Hepatocyte (in vitro differentiated cells): Measurements from ENCODE around the gene DGKG. TPM values are rescaled to one million over a fixed set of nuclear protein-coding genes. Genes with fewer than 3 reads are reported as not detected.

Source experiments
- DNase-seq: peaks from one replicate; pipeline ENCODE4 v3.0.0-alpha.2; 2016; ENCODE audit warnings: low spot score
- H2AFZ ChIP-seq: fragments of 200-600 bp; sonication (generic); 2 replicates; pipeline ENCODE4 v1.6.0; 2016; ENCODE audit warnings: antibody characterized with exemption, mild to moderate bottlenecking
- H3K27ac ChIP-seq: fragments of 200-600 bp; sonication (generic); 2 replicates; pipeline ENCODE4 v1.5.1; 2016; ENCODE audit warnings: mild to moderate bottlenecking
- H3K27me3 ChIP-seq: fragments of 200-600 bp; sonication (generic); 2 replicates; pipeline ENCODE4 v1.6.1; 2016
- H3K36me3 ChIP-seq: fragments of 200-600 bp; sonication (generic); replicated peaks from 2 replicates; pipeline ENCODE4 v1.5.1; 2016; ENCODE audit warnings: low read depth; ENCODE audit not compliant: insufficient read depth
- H3K4me1 ChIP-seq: fragments of 200-600 bp; sonication (generic); 2 replicates; pipeline ENCODE4 v1.5.1; 2016; ENCODE audit warnings: mild to moderate bottlenecking, moderate library complexity; ENCODE audit not compliant: insufficient read depth
- H3K4me2 ChIP-seq: fragments of 200-600 bp; sonication (generic); 2 replicates; pipeline ENCODE4 v1.6.0; 2016
- H3K4me3 ChIP-seq: fragments of 200-600 bp; sonication (generic); 2 replicates; pipeline ENCODE4 v1.5.1; 2016; ENCODE audit warnings: mild to moderate bottlenecking
- H3K79me2 ChIP-seq: fragments of 200-600 bp; sonication (generic); 2 replicates; pipeline ENCODE4 v1.6.0; 2017; ENCODE audit warnings: mild to moderate bottlenecking
- H3K9me2 ChIP-seq: fragments of 200-600 bp; sonication (generic); replicated peaks from 2 replicates; pipeline ENCODE4 v1.6.0; 2017; ENCODE audit warnings: mild to moderate bottlenecking; ENCODE audit not compliant: insufficient read depth
- H3K9me3 ChIP-seq: fragments of 200-600 bp; sonication (generic); 2 replicates; pipeline ENCODE4 v1.5.1; 2016; ENCODE audit warnings: low read depth, mild to moderate bottlenecking
- H4K20me1 ChIP-seq: fragments of 200-600 bp; sonication (generic); 2 replicates; pipeline ENCODE4 v1.6.0; 2016; ENCODE audit warnings: mild to moderate bottlenecking; ENCODE audit not compliant: insufficient read depth, poor library complexity, severe bottlenecking
- CTCF ChIP-seq: fragments of 200-600 bp; sonication (generic); IDR thresholded peaks from 2 replicates; pipeline ENCODE4 v1.5.1; 2016; ENCODE audit warnings: antibody characterized with exemption, mild to moderate bottlenecking; ENCODE audit not compliant: poor library complexity
- EZH2 ChIP-seq: fragments of 200-600 bp; sonication (generic); IDR thresholded peaks from 2 replicates; pipeline ENCODE4 v1.6.1; 2016; ENCODE audit warnings: antibody characterized with exemption, mild to moderate bottlenecking, borderline replicate concordance
- EZH2phosphoT487 ChIP-seq: fragments of 200-600 bp; sonication (generic); IDR thresholded peaks from one replicate; pipeline ENCODE4 v1.6.1; 2018; ENCODE audit warnings: antibody characterized with exemption, mild to moderate bottlenecking, low read depth, moderate library complexity; ENCODE audit not compliant: unreplicated experiment, severe bottlenecking
- WGBS: methylation state at CpG from one replicate; pipeline ENCODE4 v1.1.6; 2016; ENCODE audit warnings: low lambda C conversion rate; ENCODE audit errors: missing lambda C conversion rate; 5-methylcytosine and 5-hydroxymethylcytosine counted together
- polyA plus RNA-seq: library from polyadenylated mRNA; unstranded; fragments of >200 nt; fragmentation: Nextera tagmentation; extraction: Ambion mirVana; gene quantifications from 2 replicates; pipeline ENCODE4 v1.2.1, GENCODE V29; 2016
- total RNA-seq: library from RNA; depleted of rRNA; stranded (reverse); fragments of >200 nt; gene quantifications from 2 replicates; pipeline ENCODE4 v1.2.3, GENCODE V29; 2014

The DGKG gene
- total and polyA plus RNA-seq, 2 experiments from 2014 or later, result not detected

DNA sequence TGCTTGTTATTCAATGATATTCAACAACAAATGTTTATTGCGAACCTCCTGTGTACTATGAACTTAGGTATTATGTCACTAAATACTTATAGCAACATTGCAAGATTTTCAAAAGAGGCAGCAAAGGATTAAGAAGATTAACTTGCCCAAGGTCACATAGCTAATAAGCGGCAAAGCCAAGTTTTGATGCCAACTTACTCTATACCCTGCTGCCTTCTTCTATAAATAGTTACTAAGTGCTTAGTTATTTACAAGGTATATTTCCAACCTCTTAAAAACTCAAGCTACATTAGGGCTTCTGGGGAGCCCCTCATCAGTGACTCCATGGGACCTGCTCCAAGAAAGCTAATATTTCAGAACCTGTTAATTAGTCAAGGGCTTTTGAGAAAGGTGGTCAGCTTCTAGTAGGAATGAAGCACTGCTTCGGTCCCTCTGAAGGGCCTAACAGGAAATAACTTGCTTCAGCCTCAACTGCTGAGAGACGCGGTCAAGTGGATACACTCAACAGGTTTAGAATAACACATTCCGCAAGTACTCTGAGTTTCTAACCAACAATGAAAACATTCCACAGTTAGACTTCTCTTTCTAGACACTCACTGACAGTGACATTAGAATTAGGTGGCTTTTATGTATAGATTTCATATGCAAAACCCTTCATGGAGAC, 125.5 kb downstream of the DGKG start:
- 82% methylated on average over 6 of the region's 6 CpGs for WGBS
- DNase-seq, result no peak
- no peak overlapping the region for H3K4me2 ChIP-seq
- no peak overlapping the region for H2AFZ ChIP-seq
- H3K79me2 ChIP-seq, result no peaks in the 10 kb centered on the region
- no peaks in the 10 kb centered on the region for H3K4me1 ChIP-seq
- H3K27ac ChIP-seq, result no peak overlapping the region
- H3K9me2 ChIP-seq, result no peaks in the 10 kb centered on the region
- no peaks in the 10 kb centered on the region for H4K20me1 ChIP-seq
- H3K36me3 ChIP-seq, result no peaks in the 10 kb centered on the region
- no peak overlapping the region for H3K4me3 ChIP-seq
- H3K9me3 ChIP-seq, result no peaks in the 10 kb centered on the region
- H3K27me3 ChIP-seq, result no peaks in the 10 kb centered on the region
- no peak for TF ChIP-seq CTCF
- TF ChIP-seq EZH2, result no peak
- no peak for TF ChIP-seq EZH2phosphoT487

GRCh38 chr3:186235554-186235953, 126.5 kb downstream of the DGKG start:
- Histone ChIP-seq H3K4me2 (no peak overlapping the region), H3K9me3 (no peaks in the 10 kb centered on the region), H3K4me3 (no peak overlapping the region), H2AFZ (no peak overlapping the region), H3K79me2 (no peaks in the 10 kb centered on the region), H3K9me2 (no peaks in the 10 kb centered on the region), H3K4me1 (no peaks in the 10 kb centered on the region), H4K20me1 (no peaks in the 10 kb centered on the region), H3K27ac (no peak overlapping the region), H3K27me3 (no peaks in the 10 kb centered on the region), H3K36me3 (no peaks in the 10 kb centered on the region)
- WGBS, result 73% methylated on average over 5 of the region's 5 CpGs
- no peak for DNase-seq
- TF ChIP-seq EZH2phosphoT487 (no peak), CTCF (no peak), EZH2 (no peak)

DNA sequence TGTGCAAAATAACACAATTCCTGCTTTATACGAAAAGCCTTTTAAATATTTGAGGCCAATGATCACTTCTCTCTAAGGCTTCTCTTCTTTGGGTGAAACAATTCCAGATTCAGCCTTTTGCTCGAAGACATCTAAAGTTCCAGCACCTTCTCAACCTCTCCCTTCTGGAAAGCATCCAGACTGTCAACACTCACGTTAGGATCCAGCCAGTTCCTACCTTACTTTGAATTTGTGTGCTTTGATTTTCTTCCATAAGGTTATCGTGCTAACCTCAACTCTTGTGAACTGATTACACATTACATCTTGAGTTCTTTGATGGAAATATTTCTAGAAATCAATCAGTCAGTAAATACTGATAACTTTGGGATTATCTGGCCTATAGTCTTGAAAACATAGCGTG, 127.9 kb downstream of the DGKG start:
- WGBS, result 75% methylated on average over 5 of the region's 5 CpGs
- no peak for DNase-seq

More for the DNA sequence above, 127.9 kb downstream of the DGKG start:
- H3K4me1 ChIP-seq, result no peaks in the 10 kb centered on the region
- TF ChIP-seq EZH2 (no peak), EZH2phosphoT487 (no peak), CTCF (no peak)
- no peaks in the 10 kb centered on the region for H3K79me2 ChIP-seq
- H3K4me2 ChIP-seq, result no peak overlapping the region
- H2AFZ ChIP-seq, result no peak overlapping the region
- no peaks in the 10 kb centered on the region for H3K9me2 ChIP-seq
- no peaks in the 10 kb centered on the region for H3K27me3 ChIP-seq
- H3K4me3 ChIP-seq, result no peak overlapping the region
- no peaks in the 10 kb centered on the region for H3K36me3 ChIP-seq
- no peak overlapping the region for H3K27ac ChIP-seq
- H3K9me3 ChIP-seq, result no peaks in the 10 kb centered on the region
- no peaks in the 10 kb centered on the region for H4K20me1 ChIP-seq
